ENCODE data around the gene TRAF3IP1.

DNA sequence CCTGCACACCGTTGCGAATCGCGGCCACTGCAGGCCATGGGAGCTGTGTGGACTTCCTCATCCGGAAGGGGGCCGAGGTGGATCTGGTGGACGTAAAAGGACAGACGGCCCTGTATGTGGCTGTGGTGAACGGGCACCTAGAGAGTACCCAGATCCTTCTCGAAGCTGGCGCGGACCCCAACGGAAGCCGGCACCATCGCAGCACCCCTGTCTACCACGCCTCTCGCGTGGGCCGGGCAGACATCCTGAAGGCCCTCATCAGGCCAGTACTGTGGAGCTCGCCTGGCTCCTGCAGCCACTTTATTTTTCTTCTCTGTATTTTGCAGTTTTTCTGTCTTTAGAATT, 115.4 kb downstream of the TRAF3IP1 start:
- TF ChIP-seq POLR2A (IDR thresholded peaks at IDR 0.05; ENCODE audit: low read depth, low read length) (no peak), TAF1 (IDR thresholded peaks at IDR 0.05; ENCODE audit: low read depth, low read length) (no peak)
